ENCODE measurements around the gene RGMA.

The RGMA gene

GRCh38 chr15:93052090-93052879 is 36.7 kb downstream of the RGMA start:
- TF ChIP-seq CTCF (IDR thresholded peaks at IDR 0.05; ENCODE audit: low read depth, low read length) = no peak
- no peak overlapping the region for H3K4me3 ChIP-seq (ENCODE audit: low read depth, low read length)

- TF ChIP-seq CTCF (IDR thresholded peaks at IDR 0.05; ENCODE audit: low read depth, low read length) = no peak
- H3K4me3 ChIP-seq (ENCODE audit: low read depth, low read length) = no peak overlapping the region
Measured at GRCh38 chr15:93051236-93052089, 37.5 kb downstream of the RGMA start.

GRCh38 chr15:93050648-93051047 is 38.4 kb downstream of the RGMA start:
- no peak overlapping the region for H3K4me3 ChIP-seq (ENCODE audit: low read depth, low read length)
- no peak for TF ChIP-seq CTCF (IDR thresholded peaks at IDR 0.05; ENCODE audit: low read depth, low read length)

GRCh38 chr15:93049914-93050578 is 39.0 kb downstream of the RGMA start:
- H3K4me3 ChIP-seq (ENCODE audit: low read depth, low read length) = no peak overlapping the region
- no peak for TF ChIP-seq CTCF (IDR thresholded peaks at IDR 0.05; ENCODE audit: low read depth, low read length)

- no peak for TF ChIP-seq CTCF (IDR thresholded peaks at IDR 0.05; ENCODE audit: low read depth, low read length)
- H3K4me3 ChIP-seq (ENCODE audit: low read depth, low read length) = no peak overlapping the region
Measured at GRCh38 chr15:93049233-93049632, 39.8 kb downstream of the RGMA start.

GRCh38 chr15:93048759-93049161 is 40.3 kb downstream of the RGMA start:
- no peak overlapping the region for H3K4me3 ChIP-seq (ENCODE audit: low read depth, low read length)
- no peak for TF ChIP-seq CTCF (IDR thresholded peaks at IDR 0.05; ENCODE audit: low read depth, low read length)

GRCh38 chr15:93048426-93048721 is 40.6 kb downstream of the RGMA start:
- H3K4me3 ChIP-seq (ENCODE audit: low read depth, low read length) = no peak overlapping the region
- no peak for TF ChIP-seq CTCF (IDR thresholded peaks at IDR 0.05; ENCODE audit: low read depth, low read length)

All from WI38 (cell line).